ENCODE results near the gene PACSIN2.

Gene PACSIN2

DNA sequence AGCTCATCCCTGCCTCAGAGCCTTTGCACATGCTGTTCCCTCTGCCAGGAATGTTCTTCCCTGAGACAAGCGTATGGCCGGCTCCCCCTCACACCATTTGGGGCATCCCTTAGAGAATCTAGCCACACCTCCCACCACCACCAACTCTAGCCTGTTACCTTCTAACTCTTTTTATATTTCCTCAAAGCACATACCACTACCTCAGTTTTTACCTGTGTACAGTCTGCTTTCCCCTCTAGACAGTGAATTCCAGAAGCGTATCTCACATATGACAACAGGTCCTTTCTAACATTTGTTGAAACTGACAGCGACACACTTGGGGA, 82.8 kb downstream of the PACSIN2 start:
- H3K4me3 ChIP-seq (replicated peaks; ENCODE audit: low read depth, low read length): no peak overlapping the region
- DNase-seq (ENCODE audit: low read depth): no peak
- TF ChIP-seq, protein P1, sequence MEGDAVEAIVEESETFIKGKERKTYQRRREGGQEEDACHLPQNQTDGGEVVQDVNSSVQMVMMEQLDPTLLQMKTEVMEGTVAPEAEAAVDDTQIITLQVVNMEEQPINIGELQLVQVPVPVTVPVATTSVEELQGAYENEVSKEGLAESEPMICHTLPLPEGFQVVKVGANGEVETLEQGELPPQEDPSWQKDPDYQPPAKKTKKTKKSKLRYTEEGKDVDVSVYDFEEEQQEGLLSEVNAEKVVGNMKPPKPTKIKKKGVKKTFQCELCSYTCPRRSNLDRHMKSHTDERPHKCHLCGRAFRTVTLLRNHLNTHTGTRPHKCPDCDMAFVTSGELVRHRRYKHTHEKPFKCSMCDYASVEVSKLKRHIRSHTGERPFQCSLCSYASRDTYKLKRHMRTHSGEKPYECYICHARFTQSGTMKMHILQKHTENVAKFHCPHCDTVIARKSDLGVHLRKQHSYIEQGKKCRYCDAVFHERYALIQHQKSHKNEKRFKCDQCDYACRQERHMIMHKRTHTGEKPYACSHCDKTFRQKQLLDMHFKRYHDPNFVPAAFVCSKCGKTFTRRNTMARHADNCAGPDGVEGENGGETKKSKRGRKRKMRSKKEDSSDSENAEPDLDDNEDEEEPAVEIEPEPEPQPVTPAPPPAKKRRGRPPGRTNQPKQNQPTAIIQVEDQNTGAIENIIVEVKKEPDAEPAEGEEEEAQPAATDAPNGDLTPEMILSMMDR (IDR thresholded peaks at IDR 0.05; ENCODE audit: low read length, missing control alignments): no peak

DNA sequence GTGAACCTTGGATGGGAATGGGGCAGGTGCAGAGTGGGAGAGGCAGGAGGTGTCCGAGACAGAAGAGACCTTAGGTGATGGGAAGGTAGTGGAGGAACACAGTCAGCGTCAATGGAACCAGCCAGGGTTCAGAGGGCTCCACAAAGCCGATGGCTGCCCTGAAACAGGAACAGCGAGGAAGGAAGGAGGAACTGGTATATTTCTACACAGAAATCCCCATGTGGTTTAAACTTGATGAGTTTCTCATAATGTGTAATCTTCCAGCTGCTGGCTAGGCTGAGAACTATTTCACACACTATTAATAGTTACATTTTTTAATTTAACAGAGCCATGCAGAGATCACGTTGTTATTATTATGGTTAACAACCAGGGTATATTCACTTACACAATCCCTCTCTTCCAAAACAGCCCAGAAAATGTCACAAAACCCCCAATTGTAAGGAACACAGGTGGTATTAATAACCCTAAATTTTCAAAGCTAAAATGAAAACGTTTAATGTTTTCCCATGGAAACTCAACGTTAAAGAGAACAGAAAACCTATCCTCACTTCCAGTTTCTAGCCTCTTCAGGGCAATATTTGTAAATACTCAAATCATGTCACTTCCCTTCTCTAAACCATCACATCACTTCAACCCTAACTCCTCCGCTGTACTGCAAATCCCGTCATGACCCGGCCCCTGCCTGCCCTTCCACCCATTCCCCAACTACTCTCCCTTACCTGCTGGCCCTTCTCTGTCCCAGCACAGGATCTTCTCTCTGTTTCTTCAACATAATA, 83.3 kb downstream of the PACSIN2 start:
- peak; percentile 26 for DNase-seq (ENCODE audit: low read depth)
- TF ChIP-seq, protein P1 (IDR thresholded peaks at IDR 0.05; ENCODE audit: low read length, missing control alignments): no peak
- H3K4me3 ChIP-seq (replicated peaks; ENCODE audit: low read depth, low read length): no peak overlapping the region

- H3K4me3 ChIP-seq (replicated peaks; ENCODE audit: low read depth, low read length): no peak overlapping the region
- peak; percentile 31 for DNase-seq (ENCODE audit: low read depth)
- TF ChIP-seq, protein P1 (IDR thresholded peaks at IDR 0.05; ENCODE audit: low read length, missing control alignments): no peak
Observed at GRCh38 chr22:42930810-42931420, 84.0 kb downstream of the PACSIN2 start.

GRCh38 chr22:42929838-42930155, 85.2 kb downstream of the PACSIN2 start:
- TF ChIP-seq, protein P1 (IDR thresholded peaks at IDR 0.05; ENCODE audit: low read length, missing control alignments): no peak
- no peak for DNase-seq (ENCODE audit: low read depth)
- H3K4me3 ChIP-seq (replicated peaks; ENCODE audit: low read depth, low read length): no peak overlapping the region

- no peak overlapping the region for H3K4me3 ChIP-seq (replicated peaks; ENCODE audit: low read depth, low read length)
- TF ChIP-seq, protein P1 (IDR thresholded peaks at IDR 0.05; ENCODE audit: low read length, missing control alignments): no peak
- peak; percentile 44 for DNase-seq (ENCODE audit: low read depth)
Observed at GRCh38 chr22:42928969-42929837, 85.7 kb downstream of the PACSIN2 start.

GRCh38 chr22:42927966-42928365, 87.0 kb downstream of the PACSIN2 start:
- TF ChIP-seq, protein P1 (IDR thresholded peaks at IDR 0.05; ENCODE audit: low read length, missing control alignments): no peak

More at GRCh38 chr22:42927966-42928365, 87.0 kb downstream of the PACSIN2 start:
- no peak for DNase-seq (ENCODE audit: low read depth)
- H3K4me3 ChIP-seq (replicated peaks; ENCODE audit: low read depth, low read length): no peak overlapping the region

All from fibroblast of pulmonary artery (primary cell).